Non-pigmented ciliary epithelial cell (primary cell): ENCODE data around the gene SPEN.

ENCODE experiments used
- DNase-seq: peaks from one replicate; pipeline ENCODE4 v3.0.0-alpha.2; 2010; ENCODE audit warnings: low read depth

Gene SPEN

GRCh38 chr1:15989776-15990175, 142.3 kb downstream of the SPEN start:
- DNase-seq: no peak
